HG03066 (cell line): ENCODE data around the gene JAG1.
A peak's percentile ranks its signal among the peaks of the same experiment; 100 is the strongest.

Source experiments
- ATAC-seq: cut with Tn5 transposase; IDR thresholded peaks from one replicate; pipeline ENCODE4 v1.9.1; 2021; ENCODE audit warnings: low read depth; ENCODE audit not compliant: unreplicated experiment

JAG1 gene

DNA sequence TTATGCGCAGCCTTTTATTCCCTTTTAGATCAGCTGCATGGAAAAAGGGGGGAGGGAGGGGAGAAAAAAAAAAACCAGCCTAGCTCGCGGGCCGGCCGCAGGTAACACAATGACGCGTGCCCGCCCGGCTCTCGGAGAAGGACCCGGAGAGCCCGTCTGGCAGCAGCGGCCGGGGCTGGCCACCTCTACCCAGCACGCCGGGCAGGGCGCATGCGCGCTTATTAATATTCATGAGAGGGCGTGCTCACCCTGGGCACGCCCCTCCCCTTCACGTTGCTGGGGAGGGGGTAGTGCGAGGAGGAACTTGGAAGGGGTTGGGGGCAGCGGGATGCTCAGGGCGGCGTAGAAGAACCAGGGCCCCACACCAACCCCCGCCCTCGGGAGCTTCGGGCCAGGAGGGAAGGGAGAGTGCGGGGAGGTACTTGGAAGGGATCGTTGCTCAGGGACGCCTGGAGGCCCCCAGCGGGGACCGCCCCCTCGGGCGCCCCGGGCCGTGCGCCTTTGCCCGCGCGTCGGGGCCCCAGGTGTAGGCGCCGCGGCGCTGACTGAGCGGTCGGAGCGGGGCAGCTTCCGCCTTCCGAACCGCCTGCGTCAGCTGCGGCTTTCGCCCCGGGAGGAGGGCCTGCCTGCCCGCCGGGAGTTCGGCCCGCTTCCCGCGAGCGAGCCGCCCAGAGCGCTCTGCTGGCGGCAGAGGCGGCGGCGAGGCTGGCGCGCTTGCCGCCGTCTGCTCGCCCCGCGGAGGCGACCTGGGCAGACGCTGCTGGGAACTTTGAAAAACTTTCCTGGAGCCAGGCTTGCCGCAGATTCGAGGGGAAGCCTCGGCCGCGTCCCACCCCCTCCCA, at the start of gene JAG1:
TSS of gene JAG1 (minus strand) at position 158 of the 842 bp plus-strand sequence. CDS start 469 bp downstream, outside the sequence.
- ATAC-seq, result peak; percentile 46

GRCh38 chr20:10721976-10722375, 48.2 kb upstream of the JAG1 start:
- no peak for ATAC-seq

DNA sequence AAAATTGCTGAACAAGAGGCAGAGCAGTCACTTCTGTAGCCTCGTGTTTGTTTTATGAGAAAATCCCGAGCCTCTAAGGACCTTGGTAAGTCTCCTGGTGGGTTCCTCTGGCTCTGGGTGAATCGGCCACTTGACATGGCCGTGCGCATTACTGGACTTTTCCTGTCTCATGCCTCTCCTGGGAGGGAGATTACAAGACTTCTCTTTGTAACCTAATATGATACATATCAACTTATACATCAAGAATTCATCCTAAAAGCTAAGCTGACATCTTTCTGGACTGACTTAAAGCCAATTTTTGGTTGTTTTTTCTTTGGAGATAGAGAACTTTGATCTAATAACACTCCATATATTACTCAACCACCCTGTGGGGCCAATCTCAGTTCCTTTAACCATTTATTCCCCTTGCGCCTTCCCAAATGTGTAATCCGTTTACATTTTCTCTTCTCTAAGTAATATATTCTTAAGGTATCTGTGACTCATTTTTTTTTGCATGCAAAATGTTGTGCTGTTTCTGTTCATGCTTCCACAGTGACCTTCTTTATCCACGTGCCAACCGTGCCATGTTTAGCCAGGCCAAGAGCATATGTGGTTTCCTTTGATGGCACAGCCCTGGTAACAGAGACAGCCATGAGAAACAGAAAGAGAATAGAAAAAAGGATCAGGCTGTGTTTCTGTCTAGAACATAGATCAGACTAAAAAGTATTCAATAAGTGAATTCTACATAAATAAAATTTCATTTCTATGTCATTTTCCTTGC, 47.5 kb upstream of the JAG1 start:
- no peak for ATAC-seq

DNA sequence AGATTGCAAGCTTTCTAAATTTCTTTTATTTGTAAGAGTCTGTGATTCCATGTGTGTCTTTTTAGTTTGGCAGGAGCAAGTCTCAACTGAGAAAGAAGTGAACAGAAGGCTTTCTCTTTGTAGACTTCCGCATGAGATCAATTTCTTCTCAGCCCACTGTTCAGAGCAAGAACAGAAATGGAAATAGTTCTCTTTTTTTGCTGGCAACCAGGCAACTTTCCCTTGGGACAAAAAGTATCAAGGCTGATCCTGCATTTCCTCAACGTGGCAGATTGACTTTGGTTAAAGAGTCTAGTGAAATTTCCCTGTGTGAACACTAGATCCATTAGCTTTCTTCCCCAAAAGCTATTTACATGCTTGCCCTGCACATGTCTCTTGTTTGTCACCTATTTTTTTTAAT, 46.8 kb upstream of the JAG1 start:
- ATAC-seq, result no peak

DNA sequence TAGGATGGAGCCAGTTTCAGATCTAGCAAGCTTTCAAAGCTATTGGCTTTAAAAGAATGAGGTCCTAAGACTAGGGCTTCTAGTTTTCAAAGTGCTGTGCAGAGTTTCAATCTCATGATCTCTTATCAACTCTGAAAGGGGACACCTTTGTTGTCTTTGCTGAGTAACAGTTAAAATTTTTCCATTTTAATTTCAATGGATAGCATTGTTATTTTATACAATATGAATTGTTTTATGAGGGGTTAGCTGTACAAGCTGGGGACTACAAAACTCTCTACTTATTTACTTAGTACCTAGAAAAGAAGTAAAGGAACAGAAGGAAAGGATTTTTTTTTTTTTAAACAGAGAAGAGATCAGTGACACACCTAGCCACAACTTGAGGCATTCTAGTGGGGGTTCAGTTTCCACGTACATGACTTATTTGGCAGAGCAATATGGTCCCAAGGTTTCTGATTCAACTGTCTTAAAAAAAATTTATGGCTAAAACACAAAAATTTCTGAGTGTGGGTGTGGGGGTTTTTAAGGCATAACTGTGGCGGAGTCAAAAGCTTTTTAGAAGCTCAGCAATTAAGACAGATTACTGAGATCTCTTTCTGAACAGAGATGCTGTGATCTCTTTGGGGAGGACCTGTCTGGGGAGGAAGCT, 46.1 kb upstream of the JAG1 start:
- ATAC-seq, result no peak

- no peak for ATAC-seq
Measured at GRCh38 chr20:10718661-10719060, 44.9 kb upstream of the JAG1 start.

GRCh38 chr20:10716855-10717254, 43.1 kb upstream of the JAG1 start:
- no peak for ATAC-seq

DNA sequence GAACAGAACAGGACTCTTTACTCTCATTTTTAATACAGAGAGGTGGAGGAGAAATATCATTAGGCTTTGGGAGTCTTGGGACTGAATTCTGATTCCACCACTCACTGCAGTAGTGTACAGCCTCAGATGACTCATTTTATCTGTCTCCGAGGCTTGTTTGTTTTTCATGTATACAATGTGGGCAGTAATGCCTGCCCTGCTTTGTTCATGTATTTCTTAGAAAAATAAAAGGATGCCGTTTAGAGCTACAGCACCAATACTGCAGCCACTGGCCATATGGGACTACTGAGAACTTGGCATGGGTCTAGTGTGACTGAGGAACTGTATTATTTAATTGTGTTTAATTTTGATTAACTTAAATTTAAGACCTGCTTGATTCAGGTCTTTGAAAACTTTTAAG, 41.2 kb upstream of the JAG1 start:
- ATAC-seq, result no peak

DNA sequence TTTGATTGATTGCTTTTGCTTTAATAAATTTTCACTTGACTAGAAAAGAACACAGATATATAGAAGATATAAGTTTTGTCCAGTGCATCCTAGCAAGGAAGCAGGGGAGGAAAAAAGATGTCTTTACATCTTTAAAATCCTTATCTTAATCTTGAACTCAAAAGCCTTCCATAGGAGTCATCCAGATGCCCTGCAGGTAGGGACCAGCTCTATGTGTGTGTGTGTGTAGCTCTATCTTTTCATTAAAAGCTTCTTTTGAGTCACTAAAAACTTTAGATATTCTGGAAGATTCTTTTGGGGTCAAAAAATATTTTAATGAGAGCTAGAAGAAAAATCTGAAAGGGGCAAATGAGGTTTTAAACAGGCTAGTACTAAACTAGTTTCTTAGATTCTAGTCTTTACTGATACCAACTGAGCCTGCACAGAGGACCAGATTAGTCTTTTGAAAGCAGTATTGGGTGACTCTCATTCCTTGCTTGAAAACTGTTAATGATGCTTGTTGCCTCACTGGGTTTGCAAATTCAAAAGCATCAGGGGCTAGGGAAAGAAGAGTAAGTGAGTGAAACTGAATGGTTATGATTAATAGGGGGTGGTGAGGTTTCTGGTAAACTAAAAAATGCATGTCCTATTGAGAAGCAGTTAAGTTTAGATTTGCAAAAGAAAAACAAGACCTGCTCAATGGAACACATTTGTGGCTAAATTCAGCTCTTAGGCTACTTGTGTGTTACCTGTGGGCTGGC, 40.6 kb upstream of the JAG1 start:
- no peak for ATAC-seq

GRCh38 chr20:10713161-10713560, 39.4 kb upstream of the JAG1 start:
- no peak for ATAC-seq

DNA sequence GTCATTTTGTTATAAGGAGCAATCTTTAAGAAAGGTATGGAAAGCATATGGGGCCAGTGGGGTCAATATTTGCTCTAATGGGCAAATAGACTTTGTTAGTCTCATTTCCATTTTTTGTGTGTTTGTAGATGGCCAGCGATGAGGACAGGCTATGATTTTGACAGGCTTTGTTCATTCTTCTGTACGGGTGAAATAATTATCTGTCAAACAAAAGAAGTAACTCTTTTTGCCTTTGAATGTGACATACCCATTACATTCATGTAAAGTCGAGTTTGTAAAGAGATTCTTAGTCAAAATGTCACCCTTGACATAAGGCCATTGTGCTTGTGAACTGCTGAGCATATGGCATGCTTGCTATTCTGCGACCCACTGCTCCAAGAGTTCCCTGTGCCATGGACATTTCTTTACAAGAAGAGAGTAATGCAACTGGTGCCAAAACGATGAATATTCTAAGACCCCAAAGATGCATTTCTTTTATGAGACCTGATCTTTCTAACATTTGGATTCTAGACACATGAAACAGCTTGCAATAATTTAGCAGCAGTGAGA, 38.2 kb upstream of the JAG1 start:
- ATAC-seq, result no peak

DNA sequence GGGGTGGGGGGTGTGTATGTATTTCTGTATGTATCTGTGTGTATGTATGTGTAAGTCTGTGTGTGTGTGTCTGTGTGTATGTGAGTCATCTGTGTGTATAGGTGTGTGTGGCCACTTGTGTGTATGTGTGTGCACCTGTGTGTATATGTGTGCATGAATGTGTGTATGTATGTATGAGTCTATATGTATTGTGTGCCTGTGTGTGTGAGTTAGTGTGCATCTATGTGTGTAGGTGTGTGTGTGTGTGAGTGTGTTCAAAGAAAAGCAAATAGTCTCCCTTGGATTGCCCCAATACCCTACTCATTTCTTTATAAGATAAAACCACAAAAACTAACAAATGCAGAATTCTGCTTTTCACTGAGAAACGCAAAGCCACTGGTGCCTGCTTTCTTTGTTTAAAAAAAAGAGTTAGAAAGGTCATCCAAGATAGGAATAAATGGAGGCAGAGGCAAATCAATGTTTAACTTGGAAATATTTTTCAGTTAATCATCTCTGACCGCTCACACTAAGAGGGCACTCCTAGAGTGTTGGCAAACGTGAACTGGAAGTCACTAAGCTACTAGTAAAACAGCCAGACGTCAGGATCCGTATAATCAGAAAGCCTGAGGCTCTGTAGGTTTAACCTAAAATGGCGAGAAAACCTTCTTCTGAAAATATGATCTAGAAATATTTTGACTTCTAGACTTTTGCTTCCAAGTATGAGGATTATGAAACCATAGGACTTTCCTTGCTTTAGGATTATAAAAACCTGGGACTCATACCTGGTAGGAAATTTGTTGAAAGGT, 37.4 kb upstream of the JAG1 start:
- ATAC-seq, result no peak

DNA sequence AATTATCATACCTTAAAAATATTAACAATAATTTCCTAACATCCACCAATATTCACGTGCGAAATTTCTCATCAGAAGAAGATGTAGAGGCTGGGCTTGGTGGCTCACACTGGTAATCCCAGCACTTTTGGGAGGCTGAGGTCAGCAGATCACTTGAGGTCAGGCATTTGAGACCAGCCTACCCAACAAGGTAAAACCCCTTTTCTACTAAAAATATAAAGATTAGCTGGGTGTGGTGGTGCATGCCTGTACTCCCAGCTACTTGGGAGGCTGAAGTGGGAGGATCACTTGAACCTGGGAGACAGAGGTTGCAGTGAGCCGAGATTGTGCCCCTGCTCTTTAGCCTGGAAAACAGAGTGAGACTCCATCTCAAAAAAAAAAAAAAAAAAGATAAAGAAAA, 36.1 kb upstream of the JAG1 start:
- no peak for ATAC-seq

GRCh38 chr20:10708351-10709185, 34.8 kb upstream of the JAG1 start:
- no peak for ATAC-seq

DNA sequence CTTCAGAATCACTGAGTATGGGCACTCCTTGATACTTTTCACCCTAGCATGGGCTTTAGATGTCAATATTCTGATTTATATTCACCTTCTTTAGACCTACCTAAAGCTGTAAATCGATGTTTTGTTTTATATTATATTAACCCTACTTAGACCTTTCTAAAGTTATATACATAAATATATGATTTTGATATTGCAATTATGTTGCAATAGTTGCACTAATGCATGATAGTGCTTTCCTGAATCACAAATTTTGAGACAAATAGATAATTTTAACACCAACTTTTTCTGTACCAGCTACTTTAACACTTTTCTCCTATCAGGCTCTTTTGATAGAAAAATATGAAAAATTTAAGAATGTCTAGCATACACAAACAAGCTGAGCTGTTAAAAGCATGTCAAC, 34.0 kb upstream of the JAG1 start:
- no peak for ATAC-seq

- no peak for ATAC-seq
Measured at GRCh38 chr20:10707068-10707467, 33.3 kb upstream of the JAG1 start.

GRCh38 chr20:10706460-10706811, 32.6 kb upstream of the JAG1 start:
- ATAC-seq, result no peak

DNA sequence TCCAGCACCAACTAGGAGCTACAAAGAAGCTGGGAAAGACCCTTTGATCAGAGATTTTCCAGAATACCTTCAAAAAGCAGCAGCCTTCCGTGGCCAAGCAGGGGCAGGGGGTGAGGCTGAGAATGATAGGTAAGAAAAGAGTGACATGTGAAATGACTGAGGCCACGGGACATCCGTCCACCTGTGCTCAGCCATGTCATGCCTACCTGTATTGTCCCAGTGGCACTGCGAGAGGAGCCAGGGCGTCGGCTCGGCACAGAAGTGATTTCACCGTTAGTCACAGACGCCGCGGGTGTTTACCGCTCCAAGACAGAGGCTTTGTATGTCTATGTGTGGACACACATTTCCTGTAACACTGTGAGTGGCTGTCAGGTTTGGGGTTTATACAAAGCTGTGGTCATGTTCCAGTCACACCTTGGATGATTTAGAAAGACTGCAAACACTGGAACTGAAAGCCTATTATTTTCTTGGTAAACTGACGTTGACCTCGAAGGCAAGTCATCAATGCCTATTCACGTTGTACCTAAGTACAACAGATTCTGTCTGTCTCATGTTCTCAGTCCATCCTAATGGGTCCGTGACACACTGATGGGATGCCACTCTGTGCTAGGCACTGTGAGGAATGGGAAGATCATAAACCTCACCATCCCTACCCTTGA, 32.1 kb upstream of the JAG1 start:
- no peak for ATAC-seq
